Vagina (tissue), 2 donors: ENCODE measurements around the gene TRPM4. TPM values are rescaled to one million over a fixed set of nuclear protein-coding genes. Genes with fewer than 3 reads are reported as not detected.

Experiments
- DNase-seq, 2 donors: peaks; one replicate each; pipeline ENCODE4 v3.0.0-alpha.2; 2017; ENCODE audit errors: extremely low spot score in 2 of 2
- H3K27ac ChIP-seq: fragments of 200-600 bp; sonication (generic); one replicate; pipeline ENCODE4 v1.5.1; 2019
- H3K27me3 ChIP-seq: fragments of 200-600 bp; sonication (generic); one replicate; pipeline ENCODE4 v1.5.1; 2019
- H3K36me3 ChIP-seq, 2 donors: fragments of 200-600 bp; sonication (generic); one replicate each; pipeline ENCODE4 v1.5.1; 2017 to 2019
- H3K4me1 ChIP-seq: fragments of 200-600 bp; sonication (generic); one replicate; pipeline ENCODE4 v1.5.1; 2019
- H3K4me3 ChIP-seq, 2 donors: fragments of 200-600 bp; sonication (generic); 1 replicate in 1 of 2; 2 replicates in 1 of 2; pipeline ENCODE4 v1.5.1; 2016 to 2019
- H3K9me3 ChIP-seq: fragments of 200-600 bp; sonication (generic); one replicate; pipeline ENCODE4 v1.5.1; 2019
- CTCF ChIP-seq, 3 experiments: fragments of 450-650 bp in 2 of 3; fragments of 200-600 bp in 1 of 3; sonication (generic) in 1 of 3; IDR thresholded peaks; one replicate each; pipeline ENCODE4 v1.5.1; 2017 to 2019; ENCODE audit warnings: antibody characterized with exemption in 3 of 3, mild to moderate bottlenecking in 2 of 3, moderate library complexity in 2 of 3
- POLR2A ChIP-seq, 2 donors: fragments of 450-650 bp; IDR thresholded peaks; one replicate each; pipeline ENCODE4 v1.6.1; 2017; ENCODE audit warnings: antibody characterized with exemption in 2 of 2, mild to moderate bottlenecking in 2 of 2, moderate library complexity in 2 of 2
- POLR2AphosphoS5 ChIP-seq, 2 donors: sonication (generic); formaldehyde crosslinking; IDR thresholded peaks; one replicate each; pipeline ENCODE4 v1.9.0; 2017; ENCODE audit warnings: antibody characterized with exemption in 2 of 2, mild to moderate bottlenecking in 2 of 2, low read depth in 1 of 2; ENCODE audit not compliant: insufficient read depth in 1 of 2
- intact Hi-C: fragments of 100-400 bp; cut with DNase I; formaldehyde crosslinking; loops from one replicate; pipeline ENCODE4 v1.15.1; 2023
- total RNA-seq: library from RNA; depleted of rRNA; stranded (reverse); fragments of >200 nt; gene quantifications from one replicate; pipeline ENCODE4 v1.2.3, GENCODE V29; 2016

TRPM4 gene
- total RNA-seq, 1 donor from 2014 or later = 22.8 TPM

GRCh38 chr19:49241769-49242168 lies 84.2 kb downstream of the TRPM4 start:
- Histone ChIP-seq H3K4me1 (no peaks in the 10 kb centered on the region), H3K27me3 (no peaks in the 10 kb centered on the region), H3K36me3 (no peaks in the 10 kb centered on the region), H3K4me3 (no peak overlapping the region), H3K27ac (no peak overlapping the region), H3K9me3 (no peaks in the 10 kb centered on the region)
- intact Hi-C loops = no loop called here
- TF ChIP-seq CTCF (IDR thresholded peaks at IDR 0.05) (no peak), POLR2A (IDR thresholded peaks at IDR 0.05) (no peak), POLR2AphosphoS5 (IDR thresholded peaks at IDR 0.05; ENCODE audit: insufficient read depth in 1 of 2, low read depth in 1 of 2) (no peak)
- no peak for DNase-seq

- Histone ChIP-seq H3K27me3 (no peaks in the 10 kb centered on the region), H3K27ac (no peak overlapping the region), H3K4me1 (no peaks in the 10 kb centered on the region), H3K9me3 (no peaks in the 10 kb centered on the region), H3K4me3 (no peak overlapping the region), H3K36me3 (no peaks in the 10 kb centered on the region)
- intact Hi-C loops = no loop called here
- no peak for DNase-seq
- no peak for TF ChIP-seq POLR2A (IDR thresholded peaks at IDR 0.05)
- no peak for TF ChIP-seq POLR2AphosphoS5 (IDR thresholded peaks at IDR 0.05; ENCODE audit: insufficient read depth in 1 of 2, low read depth in 1 of 2)
- TF ChIP-seq CTCF (IDR thresholded peaks at IDR 0.05) = no peak
These were observed 85.5 kb downstream of the TRPM4 start for GRCh38 chr19:49243129-49243528.

DNA sequence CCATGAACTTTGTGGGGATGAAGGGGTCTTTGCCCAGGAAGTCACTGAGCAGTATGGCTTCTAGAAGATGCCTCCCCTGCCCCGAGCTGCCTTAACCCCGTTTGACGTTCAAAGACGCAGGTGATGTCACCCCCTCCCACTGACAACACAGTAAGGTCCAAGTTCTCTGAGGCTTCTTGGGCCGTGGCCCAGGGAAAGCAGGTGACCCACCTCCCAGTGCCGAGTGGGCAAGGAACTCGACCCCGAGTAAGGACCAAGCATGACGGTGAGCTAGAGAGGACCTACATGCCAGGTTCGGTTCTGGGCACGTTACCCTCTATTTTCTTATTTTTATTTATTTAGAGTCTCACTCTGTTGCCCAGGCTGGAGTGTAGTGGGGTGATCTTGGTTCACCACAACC lies 86.1 kb downstream of the TRPM4 start:
- TF ChIP-seq CTCF (IDR thresholded peaks at IDR 0.05) (no peak), POLR2AphosphoS5 (IDR thresholded peaks at IDR 0.05; ENCODE audit: insufficient read depth in 1 of 2, low read depth in 1 of 2) (no peak), POLR2A (IDR thresholded peaks at IDR 0.05) (no peak)
- Histone ChIP-seq H3K27me3 (no peaks in the 10 kb centered on the region), H3K27ac (no peak overlapping the region), H3K9me3 (no peaks in the 10 kb centered on the region), H3K4me1 (no peaks in the 10 kb centered on the region), H3K36me3 (no peaks in the 10 kb centered on the region), H3K4me3 (no peak overlapping the region)
- no peak for DNase-seq
- intact Hi-C loops = no loop called here

DNA sequence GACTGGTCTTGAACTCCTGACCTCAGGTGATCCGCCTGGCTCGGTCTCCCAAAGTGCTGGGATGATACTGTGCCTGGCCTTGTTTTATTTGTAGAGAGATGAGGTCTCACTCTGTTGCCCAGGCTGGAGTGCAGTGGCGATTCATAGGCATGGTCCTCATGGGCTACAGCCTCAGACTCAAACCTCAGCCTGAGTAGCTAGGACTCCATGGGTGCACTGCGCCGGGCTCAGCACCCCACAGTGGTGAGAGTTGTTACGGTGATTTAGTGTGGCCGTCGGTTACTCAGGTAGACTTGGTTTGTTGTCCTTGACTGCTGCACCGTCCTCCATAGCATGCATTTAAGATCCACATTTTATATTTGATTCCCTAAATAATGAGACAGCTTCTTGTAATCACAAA lies 86.7 kb downstream of the TRPM4 start:
- Histone ChIP-seq H3K27ac (no peak overlapping the region), H3K36me3 (no peaks in the 10 kb centered on the region), H3K27me3 (no peaks in the 10 kb centered on the region), H3K4me1 (no peaks in the 10 kb centered on the region), H3K9me3 (no peaks in the 10 kb centered on the region), H3K4me3 (no peak overlapping the region)
- no peak for DNase-seq
- intact Hi-C loops = no loop called here
- TF ChIP-seq POLR2A (IDR thresholded peaks at IDR 0.05) = no peak
- TF ChIP-seq POLR2AphosphoS5 (IDR thresholded peaks at IDR 0.05; ENCODE audit: insufficient read depth in 1 of 2, low read depth in 1 of 2) = no peak
- no peak for TF ChIP-seq CTCF (IDR thresholded peaks at IDR 0.05)

DNA sequence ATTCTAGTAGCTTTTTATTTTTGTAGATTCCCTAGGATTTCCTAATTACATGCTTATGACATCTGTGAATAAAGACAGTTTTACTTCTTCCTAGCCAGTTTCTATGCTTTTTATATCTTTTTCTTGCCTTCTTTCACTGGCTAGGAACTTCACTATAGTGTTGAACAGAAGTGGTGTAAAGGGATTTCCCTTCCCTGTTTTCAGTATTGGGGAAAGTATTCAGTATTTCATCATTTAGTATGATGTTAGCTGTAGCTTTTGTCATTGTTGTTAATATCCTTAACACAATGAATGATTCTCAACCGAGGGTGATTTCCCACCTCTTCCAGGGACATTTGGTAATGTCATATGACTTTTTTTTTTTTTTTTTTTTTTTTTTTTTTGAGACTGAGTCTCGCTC lies 90.1 kb downstream of the TRPM4 start:
- intact Hi-C loops = no loop called here
- TF ChIP-seq POLR2A (IDR thresholded peaks at IDR 0.05) (no peak), CTCF (IDR thresholded peaks at IDR 0.05) (no peak), POLR2AphosphoS5 (IDR thresholded peaks at IDR 0.05; ENCODE audit: insufficient read depth in 1 of 2, low read depth in 1 of 2) (no peak)
- Histone ChIP-seq H3K4me3 (no peak overlapping the region), H3K27me3 (no peaks in the 10 kb centered on the region), H3K9me3 (no peaks in the 10 kb centered on the region), H3K4me1 (no peaks in the 10 kb centered on the region), H3K27ac (no peak overlapping the region), H3K36me3 (no peaks in the 10 kb centered on the region)
- no peak for DNase-seq
